ENCODE data around the gene APOL6. TPM values are rescaled to one million over a fixed set of nuclear protein-coding genes. Genes with fewer than 3 reads are reported as not detected.
"Not testable (repeated sequence)": the region's sequence is repeated elsewhere in the genome, so short reads cannot be mapped to it uniquely, and the experiment has no call there.

The APOL6 gene
- polyA plus RNA-seq, 2 of the 4 experiments (the other 2 are of a cell fraction): 1.3 to 2.7 TPM

DNA sequence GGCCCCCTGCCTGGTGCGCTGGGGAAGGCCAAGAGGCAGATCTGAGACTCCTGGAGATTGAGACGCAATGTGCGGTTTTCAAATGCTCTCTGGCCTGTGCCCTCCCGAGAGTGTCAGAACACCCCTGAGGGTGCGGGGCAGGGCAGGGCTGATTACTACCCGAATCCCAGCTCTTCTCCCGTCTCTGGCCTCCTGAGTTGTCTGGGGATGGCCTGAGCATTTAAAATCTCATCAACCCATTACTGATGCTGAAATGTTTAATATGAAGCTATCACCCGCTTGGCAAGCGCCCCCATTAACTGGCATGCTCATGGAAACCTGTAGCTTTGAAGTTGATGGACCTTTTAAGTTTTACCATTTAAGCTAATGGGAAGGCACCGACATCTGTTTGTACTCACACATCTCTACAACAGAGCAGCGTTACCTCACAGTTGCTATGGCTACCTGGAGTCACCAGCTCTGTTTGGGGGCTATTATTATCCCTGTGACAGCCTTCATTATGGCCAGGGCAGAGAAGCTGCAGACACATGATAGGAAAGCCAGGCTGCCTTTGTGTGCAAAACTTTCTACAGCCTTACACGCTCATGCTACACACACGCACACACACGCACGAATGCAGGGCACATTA lies 27.5 kb upstream of the APOL6 start (continued):
- TF ChIP-seq, protein P1, sequence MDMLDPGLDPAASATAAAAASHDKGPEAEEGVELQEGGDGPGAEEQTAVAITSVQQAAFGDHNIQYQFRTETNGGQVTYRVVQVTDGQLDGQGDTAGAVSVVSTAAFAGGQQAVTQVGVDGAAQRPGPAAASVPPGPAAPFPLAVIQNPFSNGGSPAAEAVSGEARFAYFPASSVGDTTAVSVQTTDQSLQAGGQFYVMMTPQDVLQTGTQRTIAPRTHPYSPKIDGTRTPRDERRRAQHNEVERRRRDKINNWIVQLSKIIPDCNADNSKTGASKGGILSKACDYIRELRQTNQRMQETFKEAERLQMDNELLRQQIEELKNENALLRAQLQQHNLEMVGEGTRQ (IDR thresholded peaks at IDR 0.05): no peak

DNA sequence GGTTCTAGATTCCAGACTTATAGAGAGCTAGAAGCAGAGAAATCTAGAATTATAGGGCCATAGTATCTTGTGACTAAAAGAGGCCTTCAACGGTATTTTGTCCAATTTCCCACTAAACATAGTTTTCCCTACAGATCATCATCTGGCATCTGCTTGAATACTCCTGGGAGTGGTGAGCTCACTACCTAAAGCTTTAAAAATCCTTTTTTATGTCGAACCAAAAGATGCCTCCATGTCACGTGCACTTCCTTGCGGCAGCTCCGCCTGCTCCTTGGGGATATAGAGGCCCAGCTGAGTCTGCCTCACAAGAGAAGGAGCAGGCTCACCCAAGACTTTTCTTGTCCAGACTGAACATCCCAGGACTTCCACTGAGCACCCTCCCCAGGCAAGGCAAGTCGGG lies 26.8 kb upstream of the APOL6 start:
- WGBS (ENCODE audit: missing lambda C conversion rate): 89% methylated on average over 5 of the region's 6 CpGs
- H3K4me2 ChIP-seq: peak overlapping the region; percentile 86
- ATAC-seq (no peak), DNase-seq (ENCODE audit: low read depth in 1 of 2, low spot score in 1 of 2) (no peak), FAIRE-seq (no peak)
- no peak overlapping the region for H3K4me3 ChIP-seq
- no peak for TF ChIP-seq POLR2AphosphoS2 (conservative IDR thresholded peaks at IDR 0.05; ENCODE audit: low read length)
- TF ChIP-seq HDAC2 (IDR thresholded peaks at IDR 0.05): no peak
- no peak for TF ChIP-seq EHF (CRISPR knock-in tag; IDR thresholded peaks at IDR 0.05)
- TF ChIP-seq, protein P2, sequence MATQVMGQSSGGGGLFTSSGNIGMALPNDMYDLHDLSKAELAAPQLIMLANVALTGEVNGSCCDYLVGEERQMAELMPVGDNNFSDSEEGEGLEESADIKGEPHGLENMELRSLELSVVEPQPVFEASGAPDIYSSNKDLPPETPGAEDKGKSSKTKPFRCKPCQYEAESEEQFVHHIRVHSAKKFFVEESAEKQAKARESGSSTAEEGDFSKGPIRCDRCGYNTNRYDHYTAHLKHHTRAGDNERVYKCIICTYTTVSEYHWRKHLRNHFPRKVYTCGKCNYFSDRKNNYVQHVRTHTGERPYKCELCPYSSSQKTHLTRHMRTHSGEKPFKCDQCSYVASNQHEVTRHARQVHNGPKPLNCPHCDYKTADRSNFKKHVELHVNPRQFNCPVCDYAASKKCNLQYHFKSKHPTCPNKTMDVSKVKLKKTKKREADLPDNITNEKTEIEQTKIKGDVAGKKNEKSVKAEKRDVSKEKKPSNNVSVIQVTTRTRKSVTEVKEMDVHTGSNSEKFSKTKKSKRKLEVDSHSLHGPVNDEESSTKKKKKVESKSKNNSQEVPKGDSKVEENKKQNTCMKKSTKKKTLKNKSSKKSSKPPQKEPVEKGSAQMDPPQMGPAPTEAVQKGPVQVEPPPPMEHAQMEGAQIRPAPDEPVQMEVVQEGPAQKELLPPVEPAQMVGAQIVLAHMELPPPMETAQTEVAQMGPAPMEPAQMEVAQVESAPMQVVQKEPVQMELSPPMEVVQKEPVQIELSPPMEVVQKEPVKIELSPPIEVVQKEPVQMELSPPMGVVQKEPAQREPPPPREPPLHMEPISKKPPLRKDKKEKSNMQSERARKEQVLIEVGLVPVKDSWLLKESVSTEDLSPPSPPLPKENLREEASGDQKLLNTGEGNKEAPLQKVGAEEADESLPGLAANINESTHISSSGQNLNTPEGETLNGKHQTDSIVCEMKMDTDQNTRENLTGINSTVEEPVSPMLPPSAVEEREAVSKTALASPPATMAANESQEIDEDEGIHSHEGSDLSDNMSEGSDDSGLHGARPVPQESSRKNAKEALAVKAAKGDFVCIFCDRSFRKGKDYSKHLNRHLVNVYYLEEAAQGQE (IDR thresholded peaks at IDR 0.05): no peak
- no peak for TF ChIP-seq FOXS1 (CRISPR knock-in tag; IDR thresholded peaks at IDR 0.05)
- no peak for TF ChIP-seq MYC (IDR thresholded peaks at IDR 0.05; ENCODE audit: borderline replicate concordance, low read length)
- TF ChIP-seq POLR2A (IDR thresholded peaks at IDR 0.05; ENCODE audit: low read length): no peak
- no peak for TF ChIP-seq SMC3 (IDR thresholded peaks at IDR 0.05)
- no peaks in the 10 kb centered on the region for H3K9me3 ChIP-seq
- ChIA-PET CTCF (interaction anchor here (0.6 to 4.1 kb wide), 13 partner anchors 9 to 503 kb away, joined by 3 to 22 read pairs (median 5); no protein-coding TSS in a partner anchor), POLR2A (interaction anchor here (1.2 to 1.6 kb wide), 2 partner anchors 33 to 270 kb away, joined by 3 to 4 read pairs; no protein-coding TSS in a partner anchor)
- peaks cover 33% of the 10 kb centered on the region for H3K4me1 ChIP-seq
- peak overlapping the region; percentile 83 to 99 for H3K27ac ChIP-seq

DNA sequence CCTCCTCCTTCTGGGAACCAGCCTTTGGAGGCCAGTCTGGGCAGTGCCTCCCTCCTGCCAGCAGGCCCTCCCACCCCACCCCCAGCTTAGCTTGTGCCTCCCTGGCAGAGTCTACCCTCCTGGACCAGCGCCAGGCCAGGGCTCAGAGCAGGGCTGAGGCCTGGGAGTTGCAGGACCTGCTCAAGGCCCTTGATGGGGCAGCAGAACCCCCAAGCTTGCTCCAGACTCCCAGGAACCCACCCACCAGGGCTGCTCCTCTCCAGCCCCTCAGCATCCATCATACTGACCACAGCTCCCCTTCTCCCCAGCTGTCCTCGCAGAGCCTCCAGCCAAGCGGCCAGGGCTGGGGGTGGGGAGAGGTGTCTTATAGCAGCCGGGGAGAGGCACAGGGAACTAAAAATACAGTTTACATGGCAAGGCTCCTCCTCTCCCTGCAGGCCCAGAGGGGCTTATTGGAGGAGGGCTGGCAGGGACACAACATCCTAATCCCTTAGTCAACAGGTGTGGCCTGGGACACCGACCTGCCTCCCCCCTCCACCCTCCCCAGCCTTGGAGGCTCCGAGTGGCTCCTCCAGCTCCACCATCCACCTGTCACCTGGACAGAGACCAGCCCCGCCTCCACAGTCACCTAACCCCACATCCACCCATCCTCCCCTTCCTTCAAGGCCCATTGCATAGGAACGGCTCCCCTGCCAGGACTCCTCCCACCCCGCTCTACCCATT lies 25.9 kb upstream of the APOL6 start:
- CTCF ChIA-PET: interaction anchor here (0.9 to 4.1 kb wide), 10 partner anchors 9 to 502 kb away, joined by 3 to 22 read pairs (median 6); no protein-coding TSS in a partner anchor
- H3K4me1 ChIP-seq: peaks cover 40% of the 10 kb centered on the region
- peak overlapping the region; percentile 83 to 99 for H3K27ac ChIP-seq
- WGBS (ENCODE audit: missing lambda C conversion rate): 25% methylated on average over 8 of the region's 9 CpGs
- POLR2A ChIA-PET: interaction anchor here (1.2 kb wide), 1 partner anchor 33 kb away, joined by 4 read pairs; no protein-coding TSS in a partner anchor
- ATAC-seq (peak; percentile 38 to 58), DNase-seq (ENCODE audit: low read depth in 1 of 2, low spot score in 1 of 2) (peak in 1 of 2 experiments; percentile 75), FAIRE-seq (no peak)
- TF ChIP-seq ZSCAN20 (CRISPR knock-in tag; IDR thresholded peaks at IDR 0.05): no peak
- peak in 1 of 2 experiments; percentile 30; a peak in 1 of 5 replicates for TF ChIP-seq JUN (IDR thresholded peaks at IDR 0.05)
- H3K4me2 ChIP-seq: peak overlapping the region; percentile 86
- no peaks in the 10 kb centered on the region for H3K9me3 ChIP-seq
- H3K4me3 ChIP-seq: 0 out of 3 replicates have a peak overlapping the region, but pooled peaks have one; percentile 0

DNA sequence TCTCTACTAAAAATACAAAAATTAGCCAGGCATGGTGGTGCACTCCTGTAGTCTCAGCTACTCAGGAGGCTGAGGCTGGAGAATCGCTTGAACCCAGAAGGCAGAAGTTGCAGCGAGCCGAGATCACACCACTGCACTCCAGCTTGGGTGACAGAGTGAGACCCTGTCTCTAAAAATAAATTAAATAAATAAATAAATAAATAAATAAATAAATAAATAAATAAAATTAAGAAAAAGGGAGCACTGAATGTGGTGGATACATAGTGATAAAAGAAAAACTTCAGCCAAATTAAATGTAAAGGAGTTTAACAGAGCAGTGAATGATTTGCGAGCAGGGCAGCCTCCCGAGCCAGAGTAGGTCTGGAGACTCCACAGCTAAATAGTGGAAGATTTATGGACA lies 24.4 kb upstream of the APOL6 start:
- Histone ChIP-seq H3K27ac (peak overlapping the region; percentile 83 to 99; a peak in 5 of 6 replicates), H3K4me1 (peaks cover 47% of the 10 kb centered on the region)
- CTCF ChIA-PET: interaction anchor here (1.1 to 1.7 kb wide), 3 partner anchors 41 to 298 kb away, joined by 3 to 10 read pairs (median 4); no protein-coding TSS in a partner anchor
- WGBS (ENCODE audit: missing lambda C conversion rate): 91% methylated on average over 5 of the region's 5 CpGs
- TF ChIP-seq ZC3H11A (IDR thresholded peaks at IDR 0.05): peak; percentile 54
- H3K4me3 ChIP-seq; FAIRE-seq; H3K9me3 ChIP-seq; H3K4me2 ChIP-seq; ATAC-seq; DNase-seq (ENCODE audit: low read depth in 1 of 2, low spot score in 1 of 2); POLR2A ChIA-PET: not testable (repeated sequence)
